ENCODE data around the gene PIGH.
"Not testable (repeated sequence)": the region's sequence is repeated elsewhere in the genome, so short reads cannot be mapped to it uniquely, and the experiment has no call there.

PIGH gene

DNA sequence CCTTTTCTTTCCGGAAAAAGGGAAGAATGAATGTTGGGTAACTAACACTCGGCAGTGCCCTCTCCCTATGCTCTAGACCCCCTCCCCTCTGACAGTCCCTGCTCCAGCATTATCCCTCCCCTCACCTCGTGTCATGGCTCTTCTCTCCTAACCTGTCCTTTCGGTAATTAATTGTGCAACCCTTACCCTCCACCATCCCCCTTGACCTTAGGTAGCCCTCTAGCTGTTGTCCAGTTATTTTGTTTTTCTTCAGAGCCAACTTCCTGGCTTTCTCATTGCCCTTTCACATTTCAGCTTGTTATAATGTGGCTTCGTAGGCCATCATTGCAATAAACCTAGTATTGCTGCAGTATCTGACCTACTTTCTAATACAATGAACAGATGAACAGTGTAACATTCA lies 30.9 kb upstream of the PIGH start:
- no peak for DNase-seq (ENCODE audit: extremely low read depth, insufficient read length)
- no peaks in the 10 kb centered on the region for H3K27me3 ChIP-seq (replicated peaks; ENCODE audit: control insufficient read depth, insufficient read depth, low read length)
- H3K4me3 ChIP-seq (replicated peaks; ENCODE audit: low read depth, low read length) = no peak overlapping the region
- no peaks in the 10 kb centered on the region for H3K36me3 ChIP-seq (ENCODE audit: control insufficient read depth, insufficient read depth, low read length)
- TF ChIP-seq, protein P1, sequence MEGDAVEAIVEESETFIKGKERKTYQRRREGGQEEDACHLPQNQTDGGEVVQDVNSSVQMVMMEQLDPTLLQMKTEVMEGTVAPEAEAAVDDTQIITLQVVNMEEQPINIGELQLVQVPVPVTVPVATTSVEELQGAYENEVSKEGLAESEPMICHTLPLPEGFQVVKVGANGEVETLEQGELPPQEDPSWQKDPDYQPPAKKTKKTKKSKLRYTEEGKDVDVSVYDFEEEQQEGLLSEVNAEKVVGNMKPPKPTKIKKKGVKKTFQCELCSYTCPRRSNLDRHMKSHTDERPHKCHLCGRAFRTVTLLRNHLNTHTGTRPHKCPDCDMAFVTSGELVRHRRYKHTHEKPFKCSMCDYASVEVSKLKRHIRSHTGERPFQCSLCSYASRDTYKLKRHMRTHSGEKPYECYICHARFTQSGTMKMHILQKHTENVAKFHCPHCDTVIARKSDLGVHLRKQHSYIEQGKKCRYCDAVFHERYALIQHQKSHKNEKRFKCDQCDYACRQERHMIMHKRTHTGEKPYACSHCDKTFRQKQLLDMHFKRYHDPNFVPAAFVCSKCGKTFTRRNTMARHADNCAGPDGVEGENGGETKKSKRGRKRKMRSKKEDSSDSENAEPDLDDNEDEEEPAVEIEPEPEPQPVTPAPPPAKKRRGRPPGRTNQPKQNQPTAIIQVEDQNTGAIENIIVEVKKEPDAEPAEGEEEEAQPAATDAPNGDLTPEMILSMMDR (IDR thresholded peaks at IDR 0.05; ENCODE audit: insufficient read depth, low read length, poor library complexity, severe bottlenecking) = no peak

DNA sequence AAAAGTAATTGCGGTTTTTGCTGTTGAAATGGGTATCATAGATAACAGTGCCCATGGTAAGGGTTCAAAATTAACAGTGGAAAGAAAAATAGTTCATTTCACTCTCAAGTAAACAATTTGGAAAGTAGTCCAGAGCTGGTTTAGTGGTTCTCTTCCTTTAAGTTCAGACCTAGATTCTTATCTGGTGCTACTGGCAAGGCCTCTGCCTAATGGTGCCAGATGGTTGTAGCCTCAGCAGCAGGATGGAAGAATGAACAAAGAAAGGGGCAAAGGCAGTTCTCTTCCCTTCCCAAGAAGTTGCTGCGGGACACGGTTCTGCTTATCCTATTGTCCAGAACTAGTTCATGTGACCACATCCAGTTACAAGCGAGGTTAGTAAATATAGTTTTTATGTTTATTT lies 30.1 kb upstream of the PIGH start:
- H3K4me3 ChIP-seq (replicated peaks; ENCODE audit: low read depth, low read length) = no peak overlapping the region
- no peaks in the 10 kb centered on the region for H3K36me3 ChIP-seq (ENCODE audit: control insufficient read depth, insufficient read depth, low read length)
- no peak for DNase-seq (ENCODE audit: extremely low read depth, insufficient read length)
- TF ChIP-seq, protein P1 (IDR thresholded peaks at IDR 0.05; ENCODE audit: insufficient read depth, low read length, poor library complexity, severe bottlenecking) = no peak
- H3K27me3 ChIP-seq (replicated peaks; ENCODE audit: control insufficient read depth, insufficient read depth, low read length) = no peaks in the 10 kb centered on the region

DNA sequence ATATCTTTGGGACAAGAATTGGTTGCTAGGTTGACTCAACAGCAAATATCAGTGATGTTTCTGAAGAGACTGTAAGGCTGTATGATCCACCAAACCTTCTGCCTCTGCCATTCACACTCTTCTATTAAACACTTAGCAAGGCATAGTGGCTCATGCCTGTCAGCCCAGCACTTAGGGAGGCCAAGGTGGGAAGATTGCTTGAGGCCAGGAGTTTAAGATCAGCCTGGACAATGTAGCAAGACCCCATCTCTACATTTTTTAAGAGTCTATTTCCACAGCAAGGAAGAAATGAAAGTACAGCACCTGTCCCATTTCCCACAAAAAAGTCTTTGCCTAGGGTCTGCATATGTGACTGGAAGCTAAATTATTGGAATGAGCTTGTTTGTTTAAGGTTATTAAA lies 27.5 kb upstream of the PIGH start:
- TF ChIP-seq, protein P1 (IDR thresholded peaks at IDR 0.05; ENCODE audit: insufficient read depth, low read length, poor library complexity, severe bottlenecking) = no peak
- H3K4me3 ChIP-seq (replicated peaks; ENCODE audit: low read depth, low read length) = no peak overlapping the region
- no peaks in the 10 kb centered on the region for H3K27me3 ChIP-seq (replicated peaks; ENCODE audit: control insufficient read depth, insufficient read depth, low read length)
- DNase-seq (ENCODE audit: extremely low read depth, insufficient read length) = no peak
- H3K36me3 ChIP-seq (ENCODE audit: control insufficient read depth, insufficient read depth, low read length) = no peaks in the 10 kb centered on the region

DNA sequence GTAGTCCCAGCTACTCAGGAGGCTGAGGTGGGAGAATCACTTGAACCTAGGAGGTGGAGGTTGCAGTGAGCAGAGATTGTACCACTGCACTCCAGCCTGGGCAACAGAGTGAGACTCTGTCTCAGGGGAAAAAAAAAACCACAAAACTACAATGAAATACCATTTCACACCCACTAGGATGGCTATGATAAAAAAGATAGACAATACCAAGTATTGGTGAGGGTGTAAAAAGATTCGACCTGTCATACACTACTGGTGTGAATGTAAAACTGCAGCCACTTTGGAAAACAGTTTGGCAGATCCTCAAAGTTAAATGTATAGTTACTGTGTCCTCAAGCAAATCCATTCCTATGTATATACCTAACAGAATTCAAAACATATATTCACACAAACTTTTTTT lies 26.1 kb upstream of the PIGH start:
- H3K4me3 ChIP-seq (replicated peaks; ENCODE audit: low read depth, low read length); H3K27me3 ChIP-seq (replicated peaks; ENCODE audit: control insufficient read depth, insufficient read depth, low read length); H3K36me3 ChIP-seq (ENCODE audit: control insufficient read depth, insufficient read depth, low read length); DNase-seq (ENCODE audit: extremely low read depth, insufficient read length): not testable (repeated sequence)

DNA sequence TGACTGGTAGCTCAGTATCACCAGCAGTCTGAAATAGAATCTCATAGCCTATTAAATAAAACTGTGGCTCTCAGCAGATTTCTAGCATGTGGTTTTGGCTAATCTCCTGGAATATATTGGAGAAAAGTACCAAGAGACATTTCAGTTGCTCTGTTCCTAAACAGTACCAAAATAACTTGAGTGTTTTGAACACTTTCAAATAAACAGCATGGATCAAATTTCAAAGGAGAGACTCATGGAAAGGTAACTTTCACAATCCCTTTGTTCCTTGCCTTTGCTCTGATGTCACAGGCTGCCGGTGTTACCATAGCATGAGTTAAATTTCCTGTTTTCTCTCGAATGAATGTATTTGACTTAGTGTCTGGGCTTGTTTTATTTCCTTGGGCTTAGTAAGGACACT lies 23.0 kb upstream of the PIGH start:
- TF ChIP-seq, protein P1 (IDR thresholded peaks at IDR 0.05; ENCODE audit: insufficient read depth, low read length, poor library complexity, severe bottlenecking) = no peak
- no peaks in the 10 kb centered on the region; the same call in none of the 2 replicates for H3K27me3 ChIP-seq (replicated peaks; ENCODE audit: control insufficient read depth, insufficient read depth, low read length)
- H3K36me3 ChIP-seq (ENCODE audit: control insufficient read depth, insufficient read depth, low read length) = no peaks in the 10 kb centered on the region
- H3K4me3 ChIP-seq (replicated peaks; ENCODE audit: low read depth, low read length) = no peak overlapping the region
- DNase-seq (ENCODE audit: extremely low read depth, insufficient read length) = no peak

DNA sequence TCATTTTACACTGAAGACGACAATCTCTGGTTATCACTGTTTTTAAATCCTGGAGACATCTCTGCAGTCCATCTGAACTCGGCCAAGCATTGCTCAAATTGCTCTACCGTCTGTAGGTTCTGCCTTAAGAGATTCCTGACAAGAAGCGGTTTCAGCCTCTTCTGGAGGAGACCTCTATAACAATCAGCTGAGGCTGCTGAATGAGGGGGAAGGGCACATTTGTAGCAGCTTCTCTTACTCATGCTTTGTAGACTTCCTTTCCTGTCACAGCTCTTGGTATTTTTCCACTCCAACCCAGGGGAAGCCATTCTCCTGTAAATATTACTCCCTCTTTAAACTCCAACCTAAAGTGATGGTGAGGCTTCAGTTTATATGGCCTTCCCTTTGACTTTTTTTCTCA lies 22.6 kb upstream of the PIGH start:
- H3K36me3 ChIP-seq (ENCODE audit: control insufficient read depth, insufficient read depth, low read length) = no peaks in the 10 kb centered on the region
- H3K4me3 ChIP-seq (replicated peaks; ENCODE audit: low read depth, low read length) = no peak overlapping the region
- TF ChIP-seq, protein P1 (IDR thresholded peaks at IDR 0.05; ENCODE audit: insufficient read depth, low read length, poor library complexity, severe bottlenecking) = no peak

More for the DNA sequence above, 22.6 kb upstream of the PIGH start:
- DNase-seq (ENCODE audit: extremely low read depth, insufficient read length) = no peak
- no peaks in the 10 kb centered on the region; the same call in none of the 2 replicates for H3K27me3 ChIP-seq (replicated peaks; ENCODE audit: control insufficient read depth, insufficient read depth, low read length)
